ENCODE data around the gene NEK5.

NEK5 gene

GRCh38 chr13:51995677-51996551, 133.0 kb downstream of the NEK5 start:
- ATAC-seq = no peak; the same call in 2 of the 3 replicates
- TF ChIP-seq TOX (CRISPR knock-in tag; IDR thresholded peaks at IDR 0.05; ENCODE audit: borderline replicate concordance) (no peak), ZC3H10 (CRISPR knock-in tag; IDR thresholded peaks at IDR 0.05) (no peak), ZFP3 (CRISPR knock-in tag; IDR thresholded peaks at IDR 0.05) (no peak), ZNF565 (CRISPR knock-in tag; conservative IDR thresholded peaks at IDR 0.05; ENCODE audit: low read depth) (no peak), ESRRG (CRISPR knock-in tag; IDR thresholded peaks at IDR 0.05) (no peak), BACH2 (CRISPR knock-in tag; IDR thresholded peaks at IDR 0.05; ENCODE audit: borderline replicate concordance) (no peak)

GRCh38 chr13:51993713-51994112, 135.2 kb downstream of the NEK5 start:
- no peak for ATAC-seq
- TF ChIP-seq ESRRG (CRISPR knock-in tag; IDR thresholded peaks at IDR 0.05) (no peak), TCF4 (CRISPR knock-in tag; IDR thresholded peaks at IDR 0.05; ENCODE audit: borderline replicate concordance) (no peak), OSR1 (CRISPR knock-in tag; IDR thresholded peaks at IDR 0.05) (no peak)

GRCh38 chr13:51988988-51989618, 139.8 kb downstream of the NEK5 start:
- TF ChIP-seq PPARA (CRISPR knock-in tag; IDR thresholded peaks at IDR 0.05; ENCODE audit: borderline replicate concordance) = no peak
- TF ChIP-seq ESRRG (CRISPR knock-in tag; IDR thresholded peaks at IDR 0.05) = no peak
- no peak for TF ChIP-seq TCF4 (CRISPR knock-in tag; IDR thresholded peaks at IDR 0.05; ENCODE audit: borderline replicate concordance)
- TF ChIP-seq TOX (CRISPR knock-in tag; IDR thresholded peaks at IDR 0.05; ENCODE audit: borderline replicate concordance) = no peak
- ATAC-seq = no peak

Data from SK-N-SH treated with all-trans-retinoic acid at 6 μM for 48 hours (cell line).